ENCODE data around the gene MMP25. TPM values are rescaled to one million over a fixed set of nuclear protein-coding genes. Genes with fewer than 3 reads are reported as not detected.

Gene MMP25
- total and polyA plus RNA-seq, 9 of the 15 experiments (the other 6 are each of a cell fraction or from before 2014, with no cell fraction given): 0.03 to 0.04 TPM; not detected in 7

- no peak for TF ChIP-seq ZBTB11 (CRISPR knock-in tag; IDR thresholded peaks at IDR 0.05)
Measured at GRCh38 chr16:3098459-3099394, 52.4 kb downstream of the MMP25 start, which contains the start of gene ZSCAN10 (continued).

- in situ Hi-C loops (cut with MboI): no loop called here
- H3K4me3 ChIP-seq: no peak overlapping the region
Measured at GRCh38 chr16:3099395-3099731, 53.0 kb downstream of the MMP25 start.

More at GRCh38 chr16:3099395-3099731, 53.0 kb downstream of the MMP25 start:
- no peaks in the 10 kb centered on the region for H3K79me2 ChIP-seq (ENCODE audit: control insufficient read depth, insufficient read depth, low read length)
- peaks cover 19 to 29% of the 10 kb centered on the region in 2 experiments for H3K4me1 ChIP-seq (replicated peaks in 1 of 2; ENCODE audit: control insufficient read depth in 2 of 2, insufficient read depth in 2 of 2, low read length in 2 of 2)
- H3K9ac ChIP-seq (ENCODE audit: insufficient read depth in 1 of 2, low read depth in 2 of 2, low read length in 2 of 2): peak overlapping the region in 1 of 2 experiments; percentile 60; a peak in 1 of 4 replicates
- FAIRE-seq (no peak), DNase-seq (ENCODE audit: extremely low read depth in 1 of 4, low spot score in 3 of 4) (no peak), ATAC-seq (no peak)
- intact Hi-C loops (cut with micrococcal nuclease): no loop called here
- 51% methylated on average over 5 of the region's 5 CpGs for WGBS (ENCODE audit: insufficient coverage, low coverage, missing lambda C conversion rate)
- peak overlapping the region; percentile 99 for H2AFZ ChIP-seq (ENCODE audit: low read depth, low read length)
- POLR2A ChIA-PET: interaction anchor here (1.6 kb wide), 1 partner anchor 29 kb away, joined by 4 read pairs; no protein-coding TSS in a partner anchor
- H3K9me1 ChIP-seq (ENCODE audit: control insufficient read depth, insufficient read depth, low read length): no peaks in the 10 kb centered on the region
- CTCF ChIA-PET (ENCODE audit: low intra/inter-chr PET ratio): no interaction called here
- H4K20me1 ChIP-seq (replicated peaks; ENCODE audit: control insufficient read depth, insufficient read depth, low read length): no peaks in the 10 kb centered on the region
- BruUV-seq (replicated peaks): no TSS peak
- H3K9me3 ChIP-seq (replicated peaks; ENCODE audit: control insufficient read depth, insufficient read depth, low read depth, low read length): no peaks in the 10 kb centered on the region
- TF ChIP-seq GTF2B (IDR thresholded peaks at IDR 0.05; ENCODE audit: extremely low read depth, insufficient read length): no peak
- no peak for TF ChIP-seq TCF7L2 (IDR thresholded peaks at IDR 0.05; ENCODE audit: low read depth, low read length)
- TF ChIP-seq ZNF143 (CRISPR knock-in tag; IDR thresholded peaks at IDR 0.05): no peak
- no peak for TF ChIP-seq TAL1 (IDR thresholded peaks at IDR 0.05)
- no peak for TF ChIP-seq GABPB2 (CRISPR knock-in tag; conservative IDR thresholded peaks at IDR 0.05)
- TF ChIP-seq HNRNPH1 (optimal IDR thresholded peaks at IDR 0.05; ENCODE audit: low read depth, low read length): no peak
- TF ChIP-seq TCF15 (CRISPR knock-in tag; IDR thresholded peaks at IDR 0.05): no peak
- no peak for TF ChIP-seq ZNF121 (CRISPR knock-in tag; conservative IDR thresholded peaks at IDR 0.05)
- no peak for TF ChIP-seq ZNF232 (CRISPR knock-in tag; IDR thresholded peaks at IDR 0.05)
- peak overlapping the region; percentile 87; the same call in 1 of the 2 replicates for H3K4me2 ChIP-seq (ENCODE audit: insufficient read depth, low read length)
- no peaks in the 10 kb centered on the region; a peak in 1 of 5 replicates for H3K27me3 ChIP-seq (ENCODE audit: control insufficient read depth in 2 of 2, insufficient read depth in 2 of 2, low read length in 2 of 2)
- H3K27ac ChIP-seq (ENCODE audit: extremely low read depth, low read depth, low read length): no peak overlapping the region
- no peaks in the 10 kb centered on the region for H3K36me3 ChIP-seq (ENCODE audit: control insufficient read depth, insufficient read depth, low read length)

Data from K562 (cell line).